NCI-H2227 (cell line): ENCODE measurements around the gene CDKAL1.
"Not testable (repeated sequence)": the region's sequence is repeated elsewhere in the genome, so short reads cannot be mapped to it uniquely, and the experiment has no call there.

Experiments used
- DNase-seq: peaks from one replicate; lab custom pipeline; 2025; ENCODE audit not compliant: unreplicated experiment; lab: John Stamatoyannopoulos, UW

Gene CDKAL1

GRCh38 chr6:20909621-20910020 is 375.4 kb downstream of the CDKAL1 start:
- DNase-seq: no peak

GRCh38 chr6:20911712-20912111 is 377.5 kb downstream of the CDKAL1 start:
- DNase-seq: no peak

GRCh38 chr6:20915156-20915555 is 380.9 kb downstream of the CDKAL1 start:
- no peak for DNase-seq

- no peak for DNase-seq
Observed at GRCh38 chr6:20915626-20916025, 381.4 kb downstream of the CDKAL1 start.

- DNase-seq: no peak
Observed at GRCh38 chr6:20916086-20916485, 381.8 kb downstream of the CDKAL1 start.

DNA sequence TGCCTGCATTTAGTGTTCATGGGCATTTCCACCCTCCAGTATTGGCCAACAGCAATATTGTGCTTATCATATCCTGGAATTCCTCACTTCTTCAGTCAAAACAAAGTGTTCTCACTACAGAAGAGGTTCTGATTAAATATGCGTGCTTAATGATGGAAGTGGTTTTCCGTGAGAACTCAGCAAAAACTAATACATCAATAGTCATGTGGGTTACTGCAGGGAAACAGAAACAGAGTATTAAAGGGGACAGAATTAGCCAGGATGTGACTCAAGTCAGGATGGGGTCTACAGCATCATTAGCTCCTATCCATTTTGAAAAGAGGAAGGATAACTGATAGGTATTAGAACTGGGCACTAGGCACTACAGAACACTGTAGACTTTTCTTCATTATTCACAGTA is 384.6 kb downstream of the CDKAL1 start:
- DNase-seq: no peak

GRCh38 chr6:20919677-20920385 is 385.6 kb downstream of the CDKAL1 start:
- no peak for DNase-seq

GRCh38 chr6:20921578-20921977 is 387.3 kb downstream of the CDKAL1 start:
- no peak for DNase-seq

GRCh38 chr6:20922743-20923142 is 388.5 kb downstream of the CDKAL1 start:
- DNase-seq: no peak

GRCh38 chr6:20924094-20924493 is 389.8 kb downstream of the CDKAL1 start:
- DNase-seq: not testable (repeated sequence)

GRCh38 chr6:20924911-20925543 is 390.8 kb downstream of the CDKAL1 start:
- DNase-seq: no peak

GRCh38 chr6:20927130-20927860 is 393.0 kb downstream of the CDKAL1 start:
- no peak for DNase-seq

- no peak for DNase-seq
Observed at GRCh38 chr6:20929283-20929682, 395.0 kb downstream of the CDKAL1 start.

DNA sequence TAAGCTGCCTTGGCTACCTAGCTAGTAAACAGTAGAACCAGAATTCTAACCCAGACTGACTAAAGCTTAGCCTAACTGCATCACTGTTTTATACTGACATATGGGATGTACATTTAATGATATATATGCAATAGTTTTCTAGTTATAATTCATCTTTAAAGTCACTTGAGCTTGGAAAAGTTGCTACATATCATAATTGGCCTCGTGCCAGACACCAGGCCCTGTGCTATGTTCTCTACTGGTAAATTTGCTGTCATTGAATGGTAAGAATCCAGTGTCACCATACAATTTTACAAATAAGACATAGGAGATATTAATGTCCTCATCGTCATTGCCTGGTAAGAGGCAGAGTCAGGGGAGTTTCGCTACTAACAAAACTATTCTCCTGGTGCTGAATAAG is 396.8 kb downstream of the CDKAL1 start:
- DNase-seq: no peak

- DNase-seq: no peak
Observed at GRCh38 chr6:20931772-20932171, 397.5 kb downstream of the CDKAL1 start.

DNA sequence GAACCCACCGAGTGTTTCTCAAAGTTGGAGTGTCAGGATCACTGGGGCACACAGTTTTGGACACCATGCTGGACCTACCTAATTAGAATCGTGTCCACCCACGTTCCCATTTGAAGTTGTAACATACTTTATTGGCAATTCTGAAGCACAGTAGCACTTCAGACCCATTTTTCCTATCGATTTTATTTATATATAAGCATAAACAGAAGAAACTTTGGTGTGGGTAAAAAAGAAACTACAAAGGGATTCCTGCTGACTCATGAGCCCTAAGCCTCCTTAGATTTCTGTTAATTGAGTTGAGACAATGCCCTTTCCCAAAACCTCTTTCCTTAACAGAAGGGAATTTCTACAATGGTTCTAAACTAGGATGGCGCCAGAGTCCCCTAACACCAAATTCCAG is 398.0 kb downstream of the CDKAL1 start:
- DNase-seq: no peak

GRCh38 chr6:20933057-20933788 is 399.0 kb downstream of the CDKAL1 start:
- DNase-seq: no peak

DNA sequence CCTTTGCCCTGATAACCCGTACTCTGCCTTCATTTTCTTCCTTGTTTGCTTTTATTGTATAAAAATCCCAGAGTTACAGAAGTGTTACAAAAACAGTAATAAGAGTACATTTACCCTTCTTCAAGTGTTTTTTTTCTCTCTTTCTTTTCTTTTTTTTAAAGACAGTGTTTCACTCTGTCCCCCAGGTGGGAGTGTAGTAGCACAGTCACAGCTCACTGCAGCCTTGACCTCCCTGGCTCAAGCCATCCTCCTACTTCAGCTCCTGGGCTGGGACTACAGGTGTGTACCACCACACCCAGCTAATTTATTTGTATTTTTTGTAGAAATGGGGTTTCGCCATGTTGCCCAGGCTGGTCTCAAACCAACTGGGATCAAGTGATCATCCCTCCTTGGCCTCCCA is 402.7 kb downstream of the CDKAL1 start:
- DNase-seq: no peak

DNA sequence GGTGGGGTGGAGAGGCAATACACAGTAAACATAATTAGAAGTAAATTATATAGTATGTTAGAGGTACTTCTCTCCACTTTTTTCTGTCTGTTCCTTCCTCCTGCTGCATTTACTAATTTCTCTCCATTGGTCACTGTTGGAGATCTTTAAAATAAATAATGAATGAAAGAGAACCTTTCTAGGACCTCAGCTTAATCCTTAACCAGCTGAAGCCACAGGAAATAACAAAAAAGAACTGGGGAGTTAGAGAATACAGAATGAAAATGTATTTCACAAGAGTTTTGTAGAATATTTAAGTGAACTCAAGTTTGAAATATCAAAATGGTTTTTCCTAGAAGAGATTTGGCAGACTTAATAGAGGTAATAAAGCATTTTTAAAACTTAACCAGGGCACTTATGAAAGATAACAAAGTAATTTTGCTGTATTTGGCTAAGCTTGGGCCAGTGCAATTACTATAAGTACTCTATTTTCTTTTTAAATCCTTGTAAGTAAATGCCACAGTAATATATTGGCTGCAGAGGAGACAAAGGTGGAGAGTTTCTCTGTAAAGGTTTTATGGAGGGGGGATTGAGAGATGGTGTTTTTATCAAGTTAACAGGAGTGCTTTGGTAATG is 405.0 kb downstream of the CDKAL1 start:
- peak; percentile 44 for DNase-seq

GRCh38 chr6:20943040-20943627 is 408.9 kb downstream of the CDKAL1 start:
- no peak for DNase-seq

GRCh38 chr6:20943922-20944321 is 409.7 kb downstream of the CDKAL1 start:
- no peak for DNase-seq
